Ishikawa (cell line): ENCODE data around the gene FBLIM1.

Experiments
- EP300 ChIP-seq: IDR thresholded peaks from 2 replicates; pipeline ENCODE4 v1.6.1; 2012; ENCODE audit warnings: borderline replicate concordance
- TAF1 ChIP-seq: IDR thresholded peaks from 2 replicates; pipeline ENCODE4 v1.6.1; 2012; ENCODE audit warnings: low read depth, mild to moderate bottlenecking

GRCh38 chr1:15738416-15739113 is 20.0 kb upstream of the FBLIM1 start:
- TF ChIP-seq EP300 (no peak), TAF1 (no peak)
